AG04449 (cell line): Measurements from ENCODE around the gene MICAL3.
"Not testable (repeated sequence)": the region's sequence is repeated elsewhere in the genome, so short reads cannot be mapped to it uniquely, and the experiment has no call there.

Source experiments
- CTCF ChIA-PET: fragments of 350-600 bp; formaldehyde crosslinking; extraction: SDS; loops from one replicate; lab custom pipeline; 2021; ENCODE audit warnings: antibody characterized with exemption; lab: Yijun Ruan, JAX
- POLR2A ChIA-PET: fragments of 400-600, 350-600 bp; formaldehyde crosslinking; extraction: SDS; loops from one replicate; lab custom pipeline; 2020; ENCODE audit warnings: antibody characterized with exemption, inconsistent platforms; lab: Yijun Ruan, JAX
- DNase-seq: peaks from one replicate; pipeline ENCODE4 v3.0.0-alpha.2; 2010; ENCODE audit warnings: low read depth, low spot score
- H3K4me3 ChIP-seq: 2 replicates; pipeline ENCODE4 v1.5.1; 2011; ENCODE audit warnings: low read depth, mild to moderate bottlenecking, control low read depth, low read length
- TF ChIP-seq, protein P1 (sequence below): IDR thresholded peaks from one replicate; pipeline ENCODE4 v1.5.1; 2011; ENCODE audit warnings: mild to moderate bottlenecking, moderate library complexity, low read length, control low read depth, inconsistent platforms; ENCODE audit not compliant: insufficient read depth; ENCODE audit errors: missing control alignments

The MICAL3 gene

DNA sequence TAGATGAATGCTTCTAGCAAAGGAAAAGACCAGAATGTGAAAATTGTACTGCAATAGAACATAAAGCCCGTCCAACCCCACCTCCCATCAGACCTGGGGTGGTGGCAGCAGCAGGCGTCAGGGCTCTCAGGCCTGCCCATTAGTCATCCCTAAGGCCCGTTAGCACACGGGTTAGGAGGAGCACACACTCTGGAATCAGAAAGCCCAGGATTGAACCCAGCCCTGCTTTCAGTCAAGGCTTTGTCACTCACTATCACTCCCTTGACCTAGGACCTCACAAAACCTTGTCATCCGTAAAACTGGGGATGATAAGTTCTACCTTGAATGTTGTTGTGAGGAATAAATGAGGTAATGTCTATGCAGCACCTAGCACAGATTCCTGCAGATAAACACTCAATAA, 26.9 kb downstream of the MICAL3 start:
- TF ChIP-seq, protein P1, sequence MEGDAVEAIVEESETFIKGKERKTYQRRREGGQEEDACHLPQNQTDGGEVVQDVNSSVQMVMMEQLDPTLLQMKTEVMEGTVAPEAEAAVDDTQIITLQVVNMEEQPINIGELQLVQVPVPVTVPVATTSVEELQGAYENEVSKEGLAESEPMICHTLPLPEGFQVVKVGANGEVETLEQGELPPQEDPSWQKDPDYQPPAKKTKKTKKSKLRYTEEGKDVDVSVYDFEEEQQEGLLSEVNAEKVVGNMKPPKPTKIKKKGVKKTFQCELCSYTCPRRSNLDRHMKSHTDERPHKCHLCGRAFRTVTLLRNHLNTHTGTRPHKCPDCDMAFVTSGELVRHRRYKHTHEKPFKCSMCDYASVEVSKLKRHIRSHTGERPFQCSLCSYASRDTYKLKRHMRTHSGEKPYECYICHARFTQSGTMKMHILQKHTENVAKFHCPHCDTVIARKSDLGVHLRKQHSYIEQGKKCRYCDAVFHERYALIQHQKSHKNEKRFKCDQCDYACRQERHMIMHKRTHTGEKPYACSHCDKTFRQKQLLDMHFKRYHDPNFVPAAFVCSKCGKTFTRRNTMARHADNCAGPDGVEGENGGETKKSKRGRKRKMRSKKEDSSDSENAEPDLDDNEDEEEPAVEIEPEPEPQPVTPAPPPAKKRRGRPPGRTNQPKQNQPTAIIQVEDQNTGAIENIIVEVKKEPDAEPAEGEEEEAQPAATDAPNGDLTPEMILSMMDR = no peak
- CTCF ChIA-PET = no interaction called here
- POLR2A ChIA-PET = no interaction called here
- no peak for DNase-seq
- H3K4me3 ChIP-seq = no peak overlapping the region

DNA sequence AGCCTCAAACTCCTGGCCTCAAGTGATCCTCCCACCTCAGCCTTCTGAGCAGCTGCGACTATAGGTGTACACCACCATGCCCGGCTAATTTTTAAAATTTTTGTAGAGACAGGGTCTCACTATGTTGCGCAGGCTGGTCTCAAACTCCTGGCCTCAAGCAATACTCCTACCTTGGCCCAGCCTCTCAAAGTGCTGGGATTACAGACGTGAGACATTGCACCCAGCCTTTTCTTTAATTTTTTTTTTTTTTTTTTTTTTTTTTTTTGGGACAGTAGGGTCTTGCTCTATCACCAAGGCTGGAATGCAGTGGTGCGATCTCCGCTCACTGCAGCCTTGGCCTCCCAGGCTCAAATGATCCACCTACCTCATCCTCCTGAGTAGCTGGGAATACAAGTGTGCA, 29.1 kb downstream of the MICAL3 start:
- DNase-seq, H3K4me3 ChIP-seq, POLR2A ChIA-PET, CTCF ChIA-PET: not testable (repeated sequence)

DNA sequence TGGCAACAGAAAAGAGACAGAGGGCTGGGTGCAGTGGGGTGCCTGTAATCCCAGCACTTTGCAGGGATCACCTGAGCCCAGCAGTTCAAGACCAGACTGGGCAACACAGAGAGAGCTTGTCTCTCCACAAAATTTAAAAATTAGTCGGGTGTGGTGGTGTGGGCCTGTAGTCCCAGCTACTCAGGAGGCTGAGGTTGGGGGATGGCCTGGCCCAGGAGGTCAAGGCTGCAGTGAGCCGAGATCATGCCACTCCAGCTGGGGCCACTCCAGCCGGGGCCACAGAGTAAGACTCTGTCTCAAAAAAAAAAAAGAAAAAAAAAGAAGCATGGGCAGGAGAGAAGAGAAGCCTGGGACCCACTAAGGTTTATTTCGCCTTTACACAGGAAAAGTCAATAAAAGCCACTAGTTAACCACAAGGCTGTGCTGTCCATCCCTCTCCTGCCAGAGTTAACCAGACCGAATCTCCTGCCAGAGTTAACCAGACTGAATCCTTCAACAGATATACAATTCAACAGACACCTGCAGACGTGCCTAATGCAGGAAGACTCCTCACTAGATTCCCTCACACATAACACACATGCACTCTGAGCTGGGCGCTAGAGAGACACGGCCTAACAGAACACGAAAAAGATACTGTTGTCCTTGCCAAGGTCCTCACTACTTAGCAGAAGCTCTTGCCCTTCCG, 29.8 kb downstream of the MICAL3 start:
- ChIA-PET POLR2A (interaction anchor here (0.6 kb wide), 1 partner anchor 93 kb away, joined by 4 read pairs; no protein-coding TSS in a partner anchor), CTCF (interaction anchor here (1.2 kb wide), 1 partner anchor 37 kb away, joined by 5 read pairs; no protein-coding TSS in a partner anchor)
- H3K4me3 ChIP-seq = no peak overlapping the region
- DNase-seq = no peak
- TF ChIP-seq, protein P1 = no peak

DNA sequence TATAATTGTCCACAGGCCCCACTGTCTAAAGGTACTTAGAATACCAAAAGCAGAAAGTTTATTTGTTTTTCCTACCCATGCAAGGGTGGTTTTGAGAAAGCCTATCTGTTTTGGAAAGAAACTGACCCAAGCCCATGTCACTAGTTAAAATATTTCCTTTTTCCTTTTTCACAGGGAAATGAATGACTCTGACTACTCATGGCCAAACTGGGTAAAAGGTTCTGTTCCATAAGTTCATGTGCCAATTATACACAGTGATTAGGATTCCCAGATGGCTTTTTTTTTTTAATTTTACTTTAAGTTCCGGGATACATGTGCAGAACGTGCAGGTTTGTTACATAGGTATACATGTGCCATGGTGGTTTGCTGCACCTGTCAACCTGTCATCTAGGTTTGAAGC, 31.4 kb downstream of the MICAL3 start:
- ChIA-PET POLR2A (interaction anchor here (0.6 to 0.7 kb wide), 2 partner anchors 19 to 29 kb away, joined by 3 read pairs; no protein-coding TSS in a partner anchor), CTCF (interaction anchor here (0.9 kb wide), 1 partner anchor 163 kb away, joined by 3 read pairs; no protein-coding TSS in a partner anchor)
- H3K4me3 ChIP-seq, DNase-seq: not testable (repeated sequence)

DNA sequence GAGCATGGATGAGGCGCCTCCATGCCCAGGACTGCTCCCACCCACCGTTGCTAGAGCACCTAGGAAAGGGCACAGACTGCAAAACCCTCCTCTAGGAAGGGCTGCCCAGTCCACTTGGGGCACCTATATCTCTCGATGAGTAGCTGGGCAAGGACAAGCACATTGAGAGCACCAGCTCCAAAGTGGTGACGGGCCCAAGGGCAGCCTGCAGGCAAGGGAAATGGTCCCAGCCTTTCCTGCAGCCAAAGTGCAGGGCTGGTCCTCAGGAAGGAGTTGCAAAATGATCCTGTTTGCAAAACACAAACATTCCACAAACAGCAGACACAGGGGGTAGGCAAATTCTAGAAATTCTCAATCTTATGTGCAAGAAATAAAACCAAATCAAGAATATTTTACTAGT, 32.4 kb downstream of the MICAL3 start:
- CTCF ChIA-PET, POLR2A ChIA-PET, DNase-seq, H3K4me3 ChIP-seq: not testable (repeated sequence)

DNA sequence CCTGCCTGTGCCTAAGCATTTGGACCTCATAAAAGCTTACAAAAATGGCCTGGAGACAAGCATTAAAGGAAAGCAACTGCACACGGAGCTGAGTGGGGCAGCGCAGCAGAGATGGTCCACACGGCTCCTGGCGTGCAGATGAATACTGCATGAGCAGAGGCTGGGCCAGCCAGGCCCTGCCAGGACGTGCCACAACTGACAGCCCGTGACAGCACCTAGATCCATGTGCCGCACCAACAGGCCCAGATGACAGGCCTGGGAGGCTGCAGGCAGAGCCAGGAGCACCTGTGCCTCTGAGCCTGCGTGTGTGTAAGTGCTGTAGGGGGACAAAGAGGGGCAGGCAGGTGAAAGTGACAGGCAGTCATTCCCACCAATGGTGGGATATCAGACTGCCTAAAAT, 33.4 kb downstream of the MICAL3 start:
- DNase-seq = no peak
- TF ChIP-seq, protein P1 = no peak
- H3K4me3 ChIP-seq = no peak overlapping the region
- CTCF ChIA-PET = interaction anchor here (2.2 kb wide), 1 partner anchor 85 kb away, joined by 7 read pairs; no protein-coding TSS in a partner anchor
- POLR2A ChIA-PET = no interaction called here

DNA sequence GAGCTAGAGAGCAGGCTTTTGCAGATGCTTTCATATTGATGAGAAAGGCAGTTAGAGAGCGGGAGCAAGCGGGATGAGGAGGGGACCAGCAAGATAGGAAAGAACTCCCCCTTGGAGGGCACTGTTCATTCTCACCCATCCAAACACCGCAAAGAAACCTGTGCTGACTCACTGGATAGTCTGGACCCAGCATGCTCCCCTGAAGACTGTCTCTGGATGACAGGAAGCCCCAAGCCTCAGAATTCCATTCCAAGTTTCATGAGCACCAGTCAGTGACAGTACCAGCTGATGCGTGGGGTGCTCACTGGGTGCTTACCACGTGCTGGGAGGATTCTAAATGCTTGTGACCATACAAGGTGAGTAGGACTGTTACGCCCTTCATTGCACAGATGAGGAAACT, 34.2 kb downstream of the MICAL3 start:
- ChIA-PET POLR2A (no interaction called here), CTCF (interaction anchor here (1.8 to 2.2 kb wide), 2 partner anchors 86 to 160 kb away, joined by 4 to 7 read pairs; no protein-coding TSS in a partner anchor)
- DNase-seq = no peak
- no peak overlapping the region for H3K4me3 ChIP-seq
- TF ChIP-seq, protein P1 = no peak
